Head of caudate nucleus (tissue), 42 donors: ENCODE measurements around the gene AUNIP.
A peak's percentile ranks its signal among the peaks of the same experiment; 100 is the strongest.

Experiments used
- DNase-seq, 42 donors: peaks; one replicate each; pipeline versions ENCODE4 v3.0.0 to v3.0.0-alpha.2; 2020 to 2021; ENCODE audit warnings: mixed read lengths in 7 of 42
- intact Hi-C: fragments of 100-400 bp; cut with DNase I; formaldehyde crosslinking; loops from one replicate; pipeline ENCODE4 v1.15.0; 2022

Gene AUNIP

GRCh38 chr1:25804244-25804963 lies 54.9 kb downstream of the AUNIP start:
- DNase-seq: no peak
- intact Hi-C loops: no loop called here

- intact Hi-C loops: no loop called here
Observed at GRCh38 chr1:25803368-25803767, 55.9 kb downstream of the AUNIP start.

GRCh38 chr1:25802915-25803314 lies 56.3 kb downstream of the AUNIP start:
- intact Hi-C loops: no loop called here
- DNase-seq: no peak

More at GRCh38 chr1:25803368-25803767, 55.9 kb downstream of the AUNIP start:
- no peak for DNase-seq

- peak in 1 of 42 donors; percentile 46 for DNase-seq
- intact Hi-C loops: no loop called here
Observed at GRCh38 chr1:25800703-25801377, 58.4 kb downstream of the AUNIP start.

GRCh38 chr1:25799935-25800702 lies 59.1 kb downstream of the AUNIP start, which contains the start of gene SELENON:
Gene SELENON (plus strand): TSS chr1:25800193. CDS start chr1:25800231, 38 bp downstream.
- DNase-seq: peak in 32 of 42 donors; percentile 26 to 73 (median 53)

GRCh38 chr1:25799352-25799934 lies 59.8 kb downstream of the AUNIP start:
- intact Hi-C loops: loop anchor here (5.0 to 10.0 kb wide), 2 partner anchors 192 to 295 kb away; no protein-coding TSS in a partner anchor

More at GRCh38 chr1:25799935-25800702, 59.1 kb downstream of the AUNIP start, which contains the start of gene SELENON:
- intact Hi-C loops: loop anchor here (5.0 to 10.0 kb wide), 2 partner anchors 193 to 295 kb away; no protein-coding TSS in a partner anchor

GRCh38 chr1:25798666-25799351 lies 60.4 kb downstream of the AUNIP start:
- no peak for DNase-seq
- intact Hi-C loops: loop anchor here (5.0 to 10.0 kb wide), 2 partner anchors 192 to 294 kb away; no protein-coding TSS in a partner anchor

More at GRCh38 chr1:25799352-25799934, 59.8 kb downstream of the AUNIP start:
- DNase-seq: peak in 1 of 42 donors; percentile 48

- DNase-seq: peak in 1 of 42 donors; percentile 48
- intact Hi-C loops: loop anchor here (5.0 to 10.0 kb wide), 2 partner anchors 191 to 293 kb away; no protein-coding TSS in a partner anchor
Observed at GRCh38 chr1:25797939-25798338, 61.3 kb downstream of the AUNIP start.

- DNase-seq: peak; percentile 76 to 94 (median 88)
- intact Hi-C loops: loop anchor here (5.0 to 10.0 kb wide), 2 partner anchors 190 to 292 kb away; no protein-coding TSS in a partner anchor
Observed at GRCh38 chr1:25796811-25797458, 62.3 kb downstream of the AUNIP start.

GRCh38 chr1:25795946-25796810 lies 63.1 kb downstream of the AUNIP start:
- DNase-seq: peak in 40 of 42 donors; percentile 47 to 86 (median 70)
- intact Hi-C loops: loop anchor here (5.0 to 10.0 kb wide), 2 partner anchors 189 to 291 kb away; no protein-coding TSS in a partner anchor

- intact Hi-C loops: loop anchor here (5.0 to 10.0 kb wide), 2 partner anchors 188 to 290 kb away; no protein-coding TSS in a partner anchor
- DNase-seq: no peak
Observed at GRCh38 chr1:25795211-25795610, 64.0 kb downstream of the AUNIP start.

GRCh38 chr1:25794325-25794724 lies 64.9 kb downstream of the AUNIP start:
- DNase-seq: no peak
- intact Hi-C loops: loop anchor here (10.0 kb wide), 1 partner anchor 290 kb away; no protein-coding TSS in a partner anchor

- intact Hi-C loops: loop anchor here (10.0 kb wide), 1 partner anchor 289 kb away; no protein-coding TSS in a partner anchor
- DNase-seq: no peak
Observed at GRCh38 chr1:25793585-25794170, 65.6 kb downstream of the AUNIP start.

GRCh38 chr1:25792115-25792514 lies 67.1 kb downstream of the AUNIP start:
- intact Hi-C loops: loop anchor here (10.0 kb wide), 1 partner anchor 287 kb away; no protein-coding TSS in a partner anchor
- DNase-seq: no peak

- DNase-seq: no peak
- intact Hi-C loops: loop anchor here (10.0 kb wide), 1 partner anchor 286 kb away; no protein-coding TSS in a partner anchor
Observed at GRCh38 chr1:25790472-25790871, 68.8 kb downstream of the AUNIP start.

GRCh38 chr1:25787760-25788166 lies 71.5 kb downstream of the AUNIP start:
- intact Hi-C loops: no loop called here
- DNase-seq: peak in 2 of 42 donors; percentile 53 to 57
